Left ventricle myocardium inferior (tissue), 1 donor: Measurements from ENCODE around the gene CERS4. TPM values are rescaled to one million over a fixed set of nuclear protein-coding genes. Genes with fewer than 3 reads are reported as not detected.
"Not testable (repeated sequence)": the region's sequence is repeated elsewhere in the genome, so short reads cannot be mapped to it uniquely, and the experiment has no call there.

Experiments
- DNase-seq: peaks from one replicate; pipeline ENCODE4 v3.0.0-alpha.2; 2020
- H3K27ac ChIP-seq: fragments of 200-600 bp; replicated peaks from 2 replicates; pipeline ENCODE4 v1.8.0; 2021
- H3K27me3 ChIP-seq: fragments of 200-600 bp; 2 replicates; pipeline ENCODE4 v1.8.0; 2021; ENCODE audit warnings: low read depth
- H3K36me3 ChIP-seq: fragments of 200-600 bp; 2 replicates; pipeline ENCODE4 v1.8.0; 2021
- H3K4me1 ChIP-seq: fragments of 200-600 bp; 2 replicates; pipeline ENCODE4 v1.8.0; 2021
- H3K4me3 ChIP-seq: fragments of 200-600 bp; 2 replicates; pipeline ENCODE4 v1.8.0; 2021; ENCODE audit warnings: mild to moderate bottlenecking, moderate library complexity
- H3K9me3 ChIP-seq: fragments of 200-600 bp; replicated peaks from 2 replicates; pipeline ENCODE4 v1.8.0; 2021
- intact Hi-C: fragments of 100-400 bp; cut with micrococcal nuclease; formaldehyde crosslinking; loops from one replicate; pipeline ENCODE4 v1.11.0; 2022
- total RNA-seq: library from RNA; stranded (reverse); fragmentation: NEBNext Ultra II Directional; extraction: Animal tissue kit (Norgen Biotek cat#: 25700); gene quantifications from one replicate; pipeline ENCODE4 v1.2.1, GENCODE V29; 2021
- TF ChIP-seq, protein P1 (sequence below): fragments of 200-600 bp; IDR thresholded peaks from 2 replicates; pipeline ENCODE4 v1.8.0; 2021; ENCODE audit warnings: antibody characterized with exemption, mild to moderate bottlenecking, borderline replicate concordance
- donor health status: DM: no; HTN: yes; CAD: no; lungs with severe emphysema.

Gene CERS4
- total RNA-seq, 1 donor from 2014 or later, result 16.5 TPM

DNA sequence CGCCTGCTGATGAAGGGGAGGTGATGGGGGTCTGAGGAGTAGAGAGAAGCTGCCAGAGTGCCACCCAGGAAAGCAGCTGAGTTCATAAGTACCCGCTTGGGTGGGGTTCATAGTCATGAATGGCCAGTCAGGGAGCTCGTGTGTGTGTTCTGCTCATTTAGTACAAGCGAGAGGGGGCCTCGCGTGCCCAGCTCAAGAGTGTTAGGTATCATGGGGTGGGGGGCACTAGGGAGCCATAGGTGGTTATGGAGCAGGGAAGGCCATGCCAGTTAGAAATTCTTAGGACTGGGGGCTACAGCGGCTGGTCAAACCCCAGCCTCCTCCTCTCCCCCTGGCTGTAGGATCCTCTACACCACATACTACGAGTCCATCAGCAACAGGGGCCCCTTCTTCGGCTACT is 52.2 kb downstream of the CERS4 start:
- TF ChIP-seq, protein P1, sequence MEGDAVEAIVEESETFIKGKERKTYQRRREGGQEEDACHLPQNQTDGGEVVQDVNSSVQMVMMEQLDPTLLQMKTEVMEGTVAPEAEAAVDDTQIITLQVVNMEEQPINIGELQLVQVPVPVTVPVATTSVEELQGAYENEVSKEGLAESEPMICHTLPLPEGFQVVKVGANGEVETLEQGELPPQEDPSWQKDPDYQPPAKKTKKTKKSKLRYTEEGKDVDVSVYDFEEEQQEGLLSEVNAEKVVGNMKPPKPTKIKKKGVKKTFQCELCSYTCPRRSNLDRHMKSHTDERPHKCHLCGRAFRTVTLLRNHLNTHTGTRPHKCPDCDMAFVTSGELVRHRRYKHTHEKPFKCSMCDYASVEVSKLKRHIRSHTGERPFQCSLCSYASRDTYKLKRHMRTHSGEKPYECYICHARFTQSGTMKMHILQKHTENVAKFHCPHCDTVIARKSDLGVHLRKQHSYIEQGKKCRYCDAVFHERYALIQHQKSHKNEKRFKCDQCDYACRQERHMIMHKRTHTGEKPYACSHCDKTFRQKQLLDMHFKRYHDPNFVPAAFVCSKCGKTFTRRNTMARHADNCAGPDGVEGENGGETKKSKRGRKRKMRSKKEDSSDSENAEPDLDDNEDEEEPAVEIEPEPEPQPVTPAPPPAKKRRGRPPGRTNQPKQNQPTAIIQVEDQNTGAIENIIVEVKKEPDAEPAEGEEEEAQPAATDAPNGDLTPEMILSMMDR, result no peak
- H3K36me3 ChIP-seq, result peaks cover 39% of the 10 kb centered on the region
- no peaks in the 10 kb centered on the region for H3K9me3 ChIP-seq
- no peak overlapping the region for H3K4me3 ChIP-seq
- no peaks in the 10 kb centered on the region for H3K27me3 ChIP-seq
- no peaks in the 10 kb centered on the region for H3K4me1 ChIP-seq
- intact Hi-C loops, result no loop called here
- no peak for DNase-seq
- no peak overlapping the region for H3K27ac ChIP-seq

DNA sequence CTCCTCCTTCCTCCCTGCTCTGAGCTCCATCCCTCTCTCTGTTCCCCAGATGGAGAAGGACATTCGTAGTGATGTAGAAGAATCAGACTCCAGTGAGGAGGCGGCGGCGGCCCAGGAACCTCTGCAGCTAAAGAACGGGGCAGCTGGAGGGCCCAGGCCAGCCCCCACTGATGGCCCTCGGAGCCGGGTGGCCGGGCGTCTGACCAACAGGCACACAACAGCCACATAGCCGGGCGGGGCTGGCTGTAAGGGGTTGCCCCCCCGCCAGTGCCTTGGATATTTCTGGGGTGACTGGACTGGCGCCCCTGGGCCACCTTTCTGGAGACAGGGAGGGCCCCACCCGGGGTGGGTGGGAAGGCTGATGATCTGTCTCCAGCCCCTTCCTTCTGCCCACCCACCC is 52.7 kb downstream of the CERS4 start:
- intact Hi-C loops, result no loop called here
- no peak for DNase-seq
- no peak overlapping the region for H3K27ac ChIP-seq
- peaks cover 33% of the 10 kb centered on the region for H3K36me3 ChIP-seq
- no peak overlapping the region for H3K4me3 ChIP-seq
- no peaks in the 10 kb centered on the region for H3K9me3 ChIP-seq
- H3K4me1 ChIP-seq, result no peaks in the 10 kb centered on the region
- TF ChIP-seq, protein P1, result no peak
- H3K27me3 ChIP-seq, result no peaks in the 10 kb centered on the region

DNA sequence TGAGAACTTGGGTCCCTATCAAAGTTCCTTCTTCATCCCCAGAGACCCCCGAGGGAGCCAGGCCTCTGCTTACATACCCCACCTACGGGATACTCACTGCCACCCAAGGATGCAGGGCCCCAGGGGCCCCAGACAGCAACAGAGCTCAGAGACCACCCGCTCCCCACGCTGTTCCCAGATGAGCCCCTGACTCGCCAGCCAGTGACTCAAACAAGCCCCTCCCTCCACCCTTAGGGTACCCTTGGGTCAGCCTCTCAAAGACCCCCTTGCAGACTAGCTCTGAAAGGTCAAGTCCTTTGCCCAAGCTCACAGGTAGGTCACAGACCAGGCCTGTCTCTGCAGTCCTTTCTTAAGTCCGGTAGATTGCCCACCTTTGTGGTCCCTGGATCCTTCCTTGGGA is 53.3 kb downstream of the CERS4 start:
- intact Hi-C loops, result no loop called here
- DNase-seq, result no peak

DNA sequence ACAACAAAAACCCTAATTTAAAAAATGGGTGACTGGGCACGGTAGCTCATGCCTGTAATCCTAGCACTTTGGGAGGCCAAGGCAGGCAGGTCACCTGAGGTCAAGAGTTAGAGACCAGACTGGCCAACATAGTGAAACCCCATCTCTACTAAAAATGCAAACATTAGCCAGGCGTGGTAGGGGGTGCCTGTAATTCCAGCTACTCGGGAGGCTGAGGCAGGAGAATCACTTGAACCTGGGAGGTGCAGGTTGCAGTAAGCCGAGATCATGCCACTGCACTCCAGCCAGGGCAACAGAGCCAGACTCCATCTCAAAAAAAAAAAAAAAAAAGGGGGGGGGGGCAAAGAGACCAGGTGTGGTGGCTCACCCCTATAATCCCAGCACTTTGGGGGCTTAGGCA is 55.1 kb downstream of the CERS4 start:
- H3K4me1 ChIP-seq, H3K9me3 ChIP-seq, DNase-seq, H3K4me3 ChIP-seq, H3K27ac ChIP-seq, intact Hi-C loops, H3K27me3 ChIP-seq: not testable (repeated sequence)
- peaks cover 13% of the 10 kb centered on the region for H3K36me3 ChIP-seq

More for the DNA sequence above, 53.3 kb downstream of the CERS4 start:
- H3K36me3 ChIP-seq, result peaks cover 28% of the 10 kb centered on the region
- no peaks in the 10 kb centered on the region for H3K27me3 ChIP-seq
- no peaks in the 10 kb centered on the region for H3K9me3 ChIP-seq
- H3K27ac ChIP-seq, result no peak overlapping the region
- H3K4me1 ChIP-seq, result no peaks in the 10 kb centered on the region
- no peak overlapping the region for H3K4me3 ChIP-seq
- TF ChIP-seq, protein P1, result no peak

DNA sequence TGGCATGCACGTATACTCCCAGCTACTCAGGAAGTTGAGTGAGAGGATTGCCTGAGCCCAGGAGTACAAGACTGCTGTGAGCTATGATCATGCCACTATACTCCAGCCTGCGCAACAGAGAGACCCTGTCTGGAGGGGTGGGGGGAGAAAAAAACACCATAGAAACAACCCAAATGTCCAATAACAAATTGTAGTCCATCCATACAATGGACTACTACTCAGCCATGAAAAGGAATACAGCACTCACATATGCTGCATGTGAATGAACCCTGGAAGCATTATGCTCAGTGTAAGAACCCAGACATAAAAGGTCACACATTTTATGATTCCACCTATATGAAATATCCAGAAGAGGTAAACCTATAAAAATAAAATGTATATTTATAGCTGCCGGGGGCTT is 56.7 kb downstream of the CERS4 start:
- Histone ChIP-seq H3K9me3 (no peaks in the 10 kb centered on the region), H3K27me3 (no peaks in the 10 kb centered on the region), H3K27ac (no peak overlapping the region), H3K4me3 (no peak overlapping the region), H3K36me3 (peaks cover 13% of the 10 kb centered on the region), H3K4me1 (peaks cover 8% of the 10 kb centered on the region)
- TF ChIP-seq, protein P1, result no peak
- no peak for DNase-seq
- intact Hi-C loops, result no loop called here

DNA sequence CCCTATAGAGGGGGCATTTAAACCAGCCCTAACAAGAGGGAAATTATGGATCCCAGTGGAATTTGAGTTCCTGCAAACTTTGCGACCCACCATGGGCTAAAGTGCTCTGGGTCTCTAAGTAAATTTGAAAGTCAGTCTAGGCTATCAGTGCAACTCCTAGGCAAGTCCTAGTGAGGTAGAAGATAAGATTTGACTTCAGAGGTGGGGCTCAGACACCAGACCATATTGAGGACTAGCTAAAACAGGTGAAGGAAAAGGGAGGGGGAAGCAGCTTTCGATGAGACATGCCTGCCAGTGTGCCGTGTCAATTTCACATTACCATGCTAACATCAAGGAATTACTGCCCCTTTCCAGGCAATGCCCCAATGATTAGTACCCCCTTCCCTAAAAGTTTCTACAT is 60.6 kb downstream of the CERS4 start:
- Histone ChIP-seq H3K4me3 (no peak overlapping the region), H3K27ac (no peak overlapping the region), H3K36me3 (no peaks in the 10 kb centered on the region), H3K4me1 (peaks cover 8% of the 10 kb centered on the region), H3K27me3 (no peaks in the 10 kb centered on the region), H3K9me3 (no peaks in the 10 kb centered on the region)
- TF ChIP-seq, protein P1, result no peak
- intact Hi-C loops, result no loop called here
- DNase-seq, result no peak

DNA sequence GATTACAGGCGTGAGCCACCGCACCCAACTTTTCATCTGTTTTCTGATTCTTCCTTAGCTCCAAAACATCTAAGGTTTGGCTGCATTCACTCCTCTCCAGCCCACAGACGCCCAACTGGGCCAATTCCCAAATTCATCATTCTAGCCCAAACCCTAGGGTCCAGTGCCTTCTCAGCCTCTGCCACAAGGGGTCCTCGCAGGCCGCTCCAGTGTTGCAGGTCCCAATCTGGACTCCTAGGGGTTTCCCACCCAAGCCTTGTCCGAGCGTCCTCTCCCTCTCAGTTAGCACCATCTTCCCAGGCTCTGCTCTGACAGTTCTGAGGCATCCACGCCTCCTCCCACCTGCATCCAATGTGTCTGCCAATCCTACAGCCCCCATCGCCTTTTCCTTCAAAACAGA is 67.3 kb downstream of the CERS4 start:
- intact Hi-C loops, result not testable (repeated sequence)

DNA sequence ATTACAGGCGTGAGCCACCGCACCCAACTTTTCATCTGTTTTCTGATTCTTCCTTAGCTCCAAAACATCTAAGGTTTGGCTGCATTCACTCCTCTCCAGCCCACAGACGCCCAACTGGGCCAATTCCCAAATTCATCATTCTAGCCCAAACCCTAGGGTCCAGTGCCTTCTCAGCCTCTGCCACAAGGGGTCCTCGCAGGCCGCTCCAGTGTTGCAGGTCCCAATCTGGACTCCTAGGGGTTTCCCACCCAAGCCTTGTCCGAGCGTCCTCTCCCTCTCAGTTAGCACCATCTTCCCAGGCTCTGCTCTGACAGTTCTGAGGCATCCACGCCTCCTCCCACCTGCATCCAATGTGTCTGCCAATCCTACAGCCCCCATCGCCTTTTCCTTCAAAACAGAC is 82.2 kb downstream of the CERS4 start:
- H3K36me3 ChIP-seq, H3K27ac ChIP-seq, H3K4me1 ChIP-seq, intact Hi-C loops, H3K27me3 ChIP-seq, H3K9me3 ChIP-seq, H3K4me3 ChIP-seq, DNase-seq: not testable (repeated sequence)

More for the DNA sequence above, 67.3 kb downstream of the CERS4 start:
- not testable (repeated sequence) for H3K4me3 ChIP-seq, H3K9me3 ChIP-seq, DNase-seq, H3K27ac ChIP-seq, H3K36me3 ChIP-seq, H3K27me3 ChIP-seq, H3K4me1 ChIP-seq
